ENCODE results near the gene UGT1A6.
A peak's percentile ranks its signal among the peaks of the same experiment; 100 is the strongest.
"Not testable (repeated sequence)": the region's sequence is repeated elsewhere in the genome, so short reads cannot be mapped to it uniquely, and the experiment has no call there.

The UGT1A6 gene

GRCh38 chr2:233686928-233687327, 5.8 kb upstream of the UGT1A6 start:
- no peak for DNase-seq (ENCODE audit: low read depth)

- no peak for DNase-seq (ENCODE audit: low read depth)
These were observed 4.3 kb upstream of the UGT1A6 start for GRCh38 chr2:233688341-233688740.

GRCh38 chr2:233689031-233689430, 3.7 kb upstream of the UGT1A6 start:
- no peak for DNase-seq (ENCODE audit: low read depth)

GRCh38 chr2:233689501-233689900, 3.2 kb upstream of the UGT1A6 start:
- DNase-seq (ENCODE audit: low read depth), result no peak

- DNase-seq (ENCODE audit: low read depth), result no peak
These were observed 2.2 kb upstream of the UGT1A6 start for GRCh38 chr2:233690444-233690843.

GRCh38 chr2:233691443-233692433, 952 bp upstream of the UGT1A6 start:
- no peak for DNase-seq (ENCODE audit: low read depth)

- DNase-seq (ENCODE audit: low read depth), result no peak
These were observed 1.3 kb downstream of the UGT1A6 start for GRCh38 chr2:233693963-233694362.

GRCh38 chr2:233698740-233699139, 6.0 kb downstream of the UGT1A6 start:
- DNase-seq (ENCODE audit: low read depth), result no peak

- DNase-seq (ENCODE audit: low read depth), result no peak
These were observed 6.8 kb downstream of the UGT1A6 start for GRCh38 chr2:233699424-233700027.

- DNase-seq (ENCODE audit: low read depth), result no peak
These were observed 7.4 kb downstream of the UGT1A6 start for GRCh38 chr2:233700028-233700635.

GRCh38 chr2:233700842-233701241, 8.2 kb downstream of the UGT1A6 start:
- not testable (repeated sequence) for DNase-seq (ENCODE audit: low read depth)

GRCh38 chr2:233702238-233702637, 9.5 kb downstream of the UGT1A6 start:
- no peak for DNase-seq (ENCODE audit: low read depth)

GRCh38 chr2:233705911-233706506, 13.3 kb downstream of the UGT1A6 start:
- DNase-seq (ENCODE audit: low read depth), result no peak

- DNase-seq (ENCODE audit: low read depth), result no peak
These were observed 14.0 kb downstream of the UGT1A6 start for GRCh38 chr2:233706720-233707119.

GRCh38 chr2:233707940-233708644, 15.4 kb downstream of the UGT1A6 start:
- DNase-seq (ENCODE audit: low read depth), result no peak

GRCh38 chr2:233708942-233709341, 16.3 kb downstream of the UGT1A6 start:
- no peak for DNase-seq (ENCODE audit: low read depth)

GRCh38 chr2:233711312-233712008, 18.8 kb downstream of the UGT1A6 start:
- DNase-seq (ENCODE audit: low read depth), result peak; percentile 58

- DNase-seq (ENCODE audit: low read depth), result no peak
These were observed 20.0 kb downstream of the UGT1A6 start, which contains the start of gene UGT1A5 for GRCh38 chr2:233712611-233713261. TSS of gene UGT1A5 (plus strand) at chr2:233712907. CDS start at chr2:233712992, 85 bp downstream.

- DNase-seq (ENCODE audit: low read depth), result no peak
These were observed 20.5 kb downstream of the UGT1A6 start for GRCh38 chr2:233713262-233713615.

- DNase-seq (ENCODE audit: low read depth), result no peak
These were observed 21.4 kb downstream of the UGT1A6 start for GRCh38 chr2:233714121-233714520.

- no peak for DNase-seq (ENCODE audit: low read depth)
These were observed 25.9 kb downstream of the UGT1A6 start, which contains the start of gene UGT1A4 for GRCh38 chr2:233718552-233718951. TSS of gene UGT1A4 (plus strand) at chr2:233718736. CDS start at chr2:233718821, 85 bp downstream.

Measured in GM04504 (cell line).